ENCODE data around the gene E2F4.

Gene E2F4

GRCh38 chr16:67173808-67174705, 17.9 kb upstream of the E2F4 start:
- TF ChIP-seq CTCF (IDR thresholded peaks at IDR 0.05), result peak; percentile 37; the same call in 1 of the 2 replicates

GRCh38 chr16:67174706-67175231, 17.2 kb upstream of the E2F4 start:
- no peak for TF ChIP-seq CTCF (IDR thresholded peaks at IDR 0.05)

GRCh38 chr16:67176662-67177061, 15.3 kb upstream of the E2F4 start:
- TF ChIP-seq CTCF (IDR thresholded peaks at IDR 0.05), result no peak

GRCh38 chr16:67177743-67178699, 13.9 kb upstream of the E2F4 start:
- no peak for TF ChIP-seq CTCF (IDR thresholded peaks at IDR 0.05)

GRCh38 chr16:67179421-67180080, 12.4 kb upstream of the E2F4 start:
- TF ChIP-seq CTCF (IDR thresholded peaks at IDR 0.05), result peak; percentile 33; the same call in 1 of the 2 replicates

GRCh38 chr16:67180166-67180565, 11.8 kb upstream of the E2F4 start:
- no peak for TF ChIP-seq CTCF (IDR thresholded peaks at IDR 0.05)

GRCh38 chr16:67181346-67181745, 10.6 kb upstream of the E2F4 start:
- TF ChIP-seq CTCF (IDR thresholded peaks at IDR 0.05), result no peak

Data from LNCAP (cell line).